NCI-H128 (cell line): ENCODE results near the gene CPAMD8.
"Not testable (repeated sequence)": the region's sequence is repeated elsewhere in the genome, so short reads cannot be mapped to it uniquely, and the experiment has no call there.

ENCODE experiments used
- DNase-seq: peaks from one replicate; lab custom pipeline; 2025; ENCODE audit not compliant: unreplicated experiment; lab: John Stamatoyannopoulos, UW

The CPAMD8 gene

GRCh38 chr19:16877581-16877980, 149.0 kb downstream of the CPAMD8 start:
- DNase-seq, result no peak

- no peak for DNase-seq
Measured at GRCh38 chr19:16876904-16877361, 149.7 kb downstream of the CPAMD8 start.

GRCh38 chr19:16875584-16876555, 150.7 kb downstream of the CPAMD8 start:
- DNase-seq, result no peak

DNA sequence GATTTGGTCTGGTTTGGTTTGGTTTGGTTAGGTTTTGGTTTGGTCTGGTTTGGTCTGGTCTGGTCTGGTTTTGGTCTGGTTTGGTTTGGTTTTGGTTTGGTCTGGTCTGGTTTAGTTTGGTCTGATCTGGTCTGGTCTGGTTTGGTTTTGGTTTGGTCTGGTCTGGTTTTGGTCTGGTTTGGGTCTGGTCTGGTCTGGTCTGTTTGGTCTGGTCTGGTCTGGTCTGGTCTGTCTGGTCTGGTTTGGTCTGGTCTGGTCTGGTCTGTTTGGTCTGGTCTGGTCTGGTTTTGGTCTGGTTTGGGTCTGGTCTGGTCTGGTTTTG, 151.7 kb downstream of the CPAMD8 start:
- DNase-seq, result not testable (repeated sequence)

DNA sequence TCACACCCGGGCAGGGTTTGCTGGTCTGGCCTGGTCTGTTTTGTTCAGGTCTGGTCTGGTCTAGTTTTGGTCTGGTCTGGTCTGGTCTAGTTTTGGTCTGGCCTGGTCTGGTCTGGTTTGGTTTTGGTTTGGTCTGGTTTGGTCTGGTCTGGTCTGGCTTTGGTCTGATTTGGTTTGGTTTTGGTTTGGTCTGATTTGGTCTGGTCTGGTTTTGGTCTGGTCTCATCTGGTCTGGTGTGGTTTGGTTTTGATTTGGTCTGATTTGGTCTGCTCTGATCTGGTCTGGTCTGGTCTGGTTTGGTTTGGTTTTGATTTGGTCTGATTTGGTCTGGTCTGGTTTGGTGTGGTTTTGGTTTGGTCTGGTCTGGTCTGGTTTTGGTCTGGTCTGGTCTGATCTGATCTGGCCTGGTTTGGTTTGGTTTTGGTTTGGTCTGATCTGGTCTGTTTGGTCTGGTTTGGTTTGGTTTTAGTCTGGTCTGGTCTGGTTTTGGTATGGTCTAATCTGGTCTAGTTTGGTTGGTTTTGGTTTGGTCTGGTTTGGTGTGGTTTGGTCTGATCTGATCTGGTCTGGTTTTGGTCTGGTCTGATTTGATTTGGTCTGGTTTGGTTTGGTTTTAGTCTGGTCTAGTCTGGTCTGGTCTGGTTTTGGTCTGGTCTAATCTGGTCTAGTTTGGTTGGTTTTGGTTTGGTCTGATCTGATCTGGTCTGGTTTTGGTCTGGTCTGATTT, 152.2 kb downstream of the CPAMD8 start:
- DNase-seq, result no peak

DNA sequence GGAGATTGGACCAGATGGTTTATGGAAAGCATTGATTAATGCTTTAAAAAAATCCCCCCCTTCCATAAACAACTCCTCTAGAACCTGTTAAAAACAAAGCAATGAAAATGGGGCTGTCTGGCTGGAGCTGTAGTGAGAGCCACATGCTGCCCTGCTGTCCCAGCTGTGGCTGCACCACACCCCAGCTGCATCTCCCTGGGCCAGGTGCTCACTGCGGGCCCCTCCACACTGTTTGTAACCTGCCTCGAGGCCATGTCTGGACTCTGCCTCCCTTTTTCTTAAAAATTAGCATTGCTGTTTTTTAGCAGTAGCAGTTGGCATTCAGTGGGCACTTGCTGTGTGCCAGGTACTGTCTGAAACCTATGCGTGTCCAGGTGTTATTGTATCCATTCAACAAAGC, 153.0 kb downstream of the CPAMD8 start:
- DNase-seq, result no peak

DNA sequence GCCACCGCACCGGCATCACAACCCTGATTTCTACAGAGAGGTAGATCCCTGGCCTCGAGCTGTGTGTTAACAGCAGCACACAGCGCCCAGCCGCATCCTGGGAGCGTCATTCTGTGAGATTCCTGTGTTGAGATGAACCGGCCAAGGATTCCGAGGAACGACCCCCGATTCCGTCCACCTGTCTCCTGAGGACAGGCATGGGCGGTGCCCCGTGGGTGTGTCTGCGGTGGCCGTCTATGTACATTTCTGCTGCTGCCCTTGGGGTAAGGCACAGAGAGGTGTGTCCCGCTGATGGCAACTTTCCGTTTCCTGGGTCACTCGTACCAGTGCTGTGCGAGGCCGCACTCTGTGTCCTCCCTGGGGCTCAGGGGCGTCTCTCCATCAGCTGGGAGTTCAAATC, 153.9 kb downstream of the CPAMD8 start:
- DNase-seq, result no peak

- DNase-seq, result no peak
Measured at GRCh38 chr19:16871871-16872270, 154.7 kb downstream of the CPAMD8 start.

- no peak for DNase-seq
Measured at GRCh38 chr19:16869331-16869972, 157.2 kb downstream of the CPAMD8 start.

GRCh38 chr19:16868423-16869130, 158.0 kb downstream of the CPAMD8 start:
- DNase-seq, result no peak

- no peak for DNase-seq
Measured at GRCh38 chr19:16867211-16867610, 159.4 kb downstream of the CPAMD8 start.

DNA sequence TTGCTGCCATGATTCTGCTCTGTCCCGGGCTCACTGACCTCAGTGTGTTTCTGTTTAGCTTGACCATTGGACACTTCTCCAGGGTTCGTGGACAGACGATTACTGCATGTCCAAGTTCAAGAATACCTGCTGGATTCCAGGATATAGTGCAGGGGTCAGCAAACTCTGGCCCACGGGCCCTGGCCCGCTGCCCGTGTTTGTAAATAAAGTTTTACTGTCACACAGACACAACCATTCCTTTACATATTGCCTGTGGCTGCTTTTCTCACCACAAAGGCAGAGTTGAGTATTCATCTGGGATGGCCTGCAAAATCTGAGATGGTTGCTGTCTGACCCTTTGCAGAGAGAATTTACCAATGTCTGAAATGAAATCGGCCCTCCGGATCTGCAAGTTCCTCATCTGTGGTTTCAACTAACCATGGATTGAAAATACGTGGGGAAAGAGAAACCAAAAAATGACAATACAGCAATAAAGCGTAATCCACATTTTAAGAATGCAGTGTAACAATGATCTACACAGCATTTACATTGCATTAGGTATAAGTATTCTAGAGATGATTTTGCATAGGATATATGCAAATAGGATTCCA, 163.7 kb downstream of the CPAMD8 start:
- no peak for DNase-seq

DNA sequence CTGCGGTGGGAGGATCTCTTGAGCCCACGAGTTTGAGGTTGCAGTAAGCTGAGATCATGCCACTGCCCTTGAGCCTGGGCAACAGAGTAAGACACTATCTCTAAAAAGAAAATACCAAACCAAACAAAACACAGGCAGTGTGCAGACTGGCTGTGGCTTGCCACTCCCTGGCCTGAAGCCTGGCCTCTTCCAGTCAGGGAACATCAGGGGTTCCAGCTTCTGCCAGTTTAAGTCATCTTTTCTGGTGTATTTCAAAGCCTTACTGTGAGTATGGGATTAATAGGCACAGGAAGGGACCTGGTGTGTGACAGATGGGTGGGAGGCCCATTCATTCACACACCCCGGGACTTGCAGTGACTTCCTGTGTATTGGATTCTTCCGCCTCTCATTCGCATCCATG, 164.8 kb downstream of the CPAMD8 start:
- DNase-seq, result no peak

DNA sequence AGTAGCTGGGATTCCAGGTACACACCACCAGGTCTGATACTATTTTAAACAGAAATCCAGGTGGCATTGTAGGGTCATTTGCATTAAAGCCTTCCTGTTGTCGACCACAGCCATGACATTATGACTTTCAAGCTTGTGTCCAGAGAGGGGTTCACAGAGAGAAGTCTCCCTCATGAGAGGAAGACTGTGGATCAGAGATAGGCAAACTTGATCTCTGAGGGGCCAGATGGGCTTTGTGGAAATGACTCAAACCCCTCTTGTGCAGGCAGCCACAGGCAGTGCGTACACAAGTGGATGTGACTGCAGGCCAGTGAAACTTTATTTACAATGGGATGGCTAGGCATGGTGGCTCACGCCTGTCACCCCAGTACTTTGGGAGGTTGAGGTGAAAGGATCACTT, 165.6 kb downstream of the CPAMD8 start:
- no peak for DNase-seq

GRCh38 chr19:16860118-16860517, 166.5 kb downstream of the CPAMD8 start:
- no peak for DNase-seq

GRCh38 chr19:16859626-16860025, 167.0 kb downstream of the CPAMD8 start:
- no peak for DNase-seq

GRCh38 chr19:16856091-16856490, 170.5 kb downstream of the CPAMD8 start:
- DNase-seq, result no peak

DNA sequence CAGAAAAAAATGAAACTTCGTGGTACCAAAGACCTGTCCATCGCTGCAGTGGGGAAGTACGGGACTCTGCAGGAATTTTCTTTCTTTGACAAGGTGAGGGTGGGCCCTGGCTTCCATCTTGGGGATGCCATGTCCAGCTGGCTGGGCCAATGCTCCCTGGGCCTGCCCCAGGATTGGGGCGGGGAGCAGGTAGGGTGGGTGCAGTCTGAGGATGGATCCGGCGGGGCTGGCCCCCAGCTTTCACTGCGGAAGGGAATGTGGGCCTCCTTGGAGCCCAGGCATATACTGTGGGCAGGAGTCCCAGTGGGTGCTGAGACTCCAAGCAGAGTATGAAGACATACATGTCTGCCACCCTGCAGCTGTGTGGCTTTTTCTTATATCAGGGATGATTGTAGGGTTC, 173.5 kb downstream of the CPAMD8 start:
- no peak for DNase-seq

GRCh38 chr19:16851031-16851712, 175.4 kb downstream of the CPAMD8 start:
- no peak for DNase-seq

GRCh38 chr19:16850133-16850532, 176.5 kb downstream of the CPAMD8 start:
- no peak for DNase-seq
